ENCODE data around the gene API5. TPM values are rescaled to one million over a fixed set of nuclear protein-coding genes. Genes with fewer than 3 reads are reported as not detected.

The API5 gene
- total RNA-seq, 1 experiment from 2014 or later: 142 TPM

DNA sequence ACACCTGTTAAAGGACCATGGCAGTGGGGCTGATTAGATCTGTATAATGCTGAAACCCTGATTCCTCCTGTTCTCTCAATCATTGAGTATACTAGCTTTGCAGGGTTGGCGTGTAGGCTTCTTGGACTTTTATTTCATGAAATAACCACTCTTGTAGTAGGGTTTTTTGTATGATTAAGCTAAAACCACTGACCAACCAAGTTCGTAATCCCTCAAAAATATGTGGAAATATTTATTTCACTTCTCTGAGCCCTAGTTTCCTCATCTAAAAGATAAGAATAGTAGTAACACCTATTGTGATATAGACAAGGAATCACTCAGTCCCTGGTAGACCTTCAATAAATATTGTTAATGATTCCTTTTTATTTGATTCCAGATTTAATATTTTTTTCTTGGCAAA is 4.2 kb downstream of the API5 start:
- TF ChIP-seq, protein P1, sequence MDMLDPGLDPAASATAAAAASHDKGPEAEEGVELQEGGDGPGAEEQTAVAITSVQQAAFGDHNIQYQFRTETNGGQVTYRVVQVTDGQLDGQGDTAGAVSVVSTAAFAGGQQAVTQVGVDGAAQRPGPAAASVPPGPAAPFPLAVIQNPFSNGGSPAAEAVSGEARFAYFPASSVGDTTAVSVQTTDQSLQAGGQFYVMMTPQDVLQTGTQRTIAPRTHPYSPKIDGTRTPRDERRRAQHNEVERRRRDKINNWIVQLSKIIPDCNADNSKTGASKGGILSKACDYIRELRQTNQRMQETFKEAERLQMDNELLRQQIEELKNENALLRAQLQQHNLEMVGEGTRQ (CRISPR knock-in tag; IDR thresholded peaks at IDR 0.05): no peak
- TF ChIP-seq CREM (CRISPR knock-in tag; IDR thresholded peaks at IDR 0.05): no peak
- TF ChIP-seq OVOL2 (CRISPR knock-in tag; IDR thresholded peaks at IDR 0.05; ENCODE audit: borderline replicate concordance): no peak
- TF ChIP-seq TEAD1 (CRISPR knock-in tag; IDR thresholded peaks at IDR 0.05): no peak
- TF ChIP-seq ZNF121 (CRISPR knock-in tag; IDR thresholded peaks at IDR 0.05): no peak
- TF ChIP-seq ZNF396 (CRISPR knock-in tag; IDR thresholded peaks at IDR 0.05; ENCODE audit: borderline replicate concordance): no peak
- no peak for TF ChIP-seq RORB (CRISPR knock-in tag; IDR thresholded peaks at IDR 0.05)
- TF ChIP-seq, protein P2, sequence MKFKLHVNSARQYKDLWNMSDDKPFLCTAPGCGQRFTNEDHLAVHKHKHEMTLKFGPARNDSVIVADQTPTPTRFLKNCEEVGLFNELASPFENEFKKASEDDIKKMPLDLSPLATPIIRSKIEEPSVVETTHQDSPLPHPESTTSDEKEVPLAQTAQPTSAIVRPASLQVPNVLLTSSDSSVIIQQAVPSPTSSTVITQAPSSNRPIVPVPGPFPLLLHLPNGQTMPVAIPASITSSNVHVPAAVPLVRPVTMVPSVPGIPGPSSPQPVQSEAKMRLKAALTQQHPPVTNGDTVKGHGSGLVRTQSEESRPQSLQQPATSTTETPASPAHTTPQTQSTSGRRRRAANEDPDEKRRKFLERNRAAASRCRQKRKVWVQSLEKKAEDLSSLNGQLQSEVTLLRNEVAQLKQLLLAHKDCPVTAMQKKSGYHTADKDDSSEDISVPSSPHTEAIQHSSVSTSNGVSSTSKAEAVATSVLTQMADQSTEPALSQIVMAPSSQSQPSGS (CRISPR knock-in tag; IDR thresholded peaks at IDR 0.05; ENCODE audit: borderline replicate concordance, low read depth): no peak
- TF ChIP-seq NFYB (CRISPR knock-in tag; conservative IDR thresholded peaks at IDR 0.05; ENCODE audit: low read depth): no peak
- TF ChIP-seq SMAD4 (CRISPR knock-in tag; IDR thresholded peaks at IDR 0.05): no peak
- TF ChIP-seq, protein P3, sequence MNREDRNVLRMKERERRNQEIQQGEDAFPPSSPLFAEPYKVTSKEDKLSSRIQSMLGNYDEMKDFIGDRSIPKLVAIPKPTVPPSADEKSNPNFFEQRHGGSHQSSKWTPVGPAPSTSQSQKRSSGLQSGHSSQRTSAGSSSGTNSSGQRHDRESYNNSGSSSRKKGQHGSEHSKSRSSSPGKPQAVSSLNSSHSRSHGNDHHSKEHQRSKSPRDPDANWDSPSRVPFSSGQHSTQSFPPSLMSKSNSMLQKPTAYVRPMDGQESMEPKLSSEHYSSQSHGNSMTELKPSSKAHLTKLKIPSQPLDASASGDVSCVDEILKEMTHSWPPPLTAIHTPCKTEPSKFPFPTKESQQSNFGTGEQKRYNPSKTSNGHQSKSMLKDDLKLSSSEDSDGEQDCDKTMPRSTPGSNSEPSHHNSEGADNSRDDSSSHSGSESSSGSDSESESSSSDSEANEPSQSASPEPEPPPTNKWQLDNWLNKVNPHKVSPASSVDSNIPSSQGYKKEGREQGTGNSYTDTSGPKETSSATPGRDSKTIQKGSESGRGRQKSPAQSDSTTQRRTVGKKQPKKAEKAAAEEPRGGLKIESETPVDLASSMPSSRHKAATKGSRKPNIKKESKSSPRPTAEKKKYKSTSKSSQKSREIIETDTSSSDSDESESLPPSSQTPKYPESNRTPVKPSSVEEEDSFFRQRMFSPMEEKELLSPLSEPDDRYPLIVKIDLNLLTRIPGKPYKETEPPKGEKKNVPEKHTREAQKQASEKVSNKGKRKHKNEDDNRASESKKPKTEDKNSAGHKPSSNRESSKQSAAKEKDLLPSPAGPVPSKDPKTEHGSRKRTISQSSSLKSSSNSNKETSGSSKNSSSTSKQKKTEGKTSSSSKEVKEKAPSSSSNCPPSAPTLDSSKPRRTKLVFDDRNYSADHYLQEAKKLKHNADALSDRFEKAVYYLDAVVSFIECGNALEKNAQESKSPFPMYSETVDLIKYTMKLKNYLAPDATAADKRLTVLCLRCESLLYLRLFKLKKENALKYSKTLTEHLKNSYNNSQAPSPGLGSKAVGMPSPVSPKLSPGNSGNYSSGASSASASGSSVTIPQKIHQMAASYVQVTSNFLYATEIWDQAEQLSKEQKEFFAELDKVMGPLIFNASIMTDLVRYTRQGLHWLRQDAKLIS (CRISPR knock-in tag; IDR thresholded peaks at IDR 0.05; ENCODE audit: borderline replicate concordance): no peak
- TF ChIP-seq, protein P4, sequence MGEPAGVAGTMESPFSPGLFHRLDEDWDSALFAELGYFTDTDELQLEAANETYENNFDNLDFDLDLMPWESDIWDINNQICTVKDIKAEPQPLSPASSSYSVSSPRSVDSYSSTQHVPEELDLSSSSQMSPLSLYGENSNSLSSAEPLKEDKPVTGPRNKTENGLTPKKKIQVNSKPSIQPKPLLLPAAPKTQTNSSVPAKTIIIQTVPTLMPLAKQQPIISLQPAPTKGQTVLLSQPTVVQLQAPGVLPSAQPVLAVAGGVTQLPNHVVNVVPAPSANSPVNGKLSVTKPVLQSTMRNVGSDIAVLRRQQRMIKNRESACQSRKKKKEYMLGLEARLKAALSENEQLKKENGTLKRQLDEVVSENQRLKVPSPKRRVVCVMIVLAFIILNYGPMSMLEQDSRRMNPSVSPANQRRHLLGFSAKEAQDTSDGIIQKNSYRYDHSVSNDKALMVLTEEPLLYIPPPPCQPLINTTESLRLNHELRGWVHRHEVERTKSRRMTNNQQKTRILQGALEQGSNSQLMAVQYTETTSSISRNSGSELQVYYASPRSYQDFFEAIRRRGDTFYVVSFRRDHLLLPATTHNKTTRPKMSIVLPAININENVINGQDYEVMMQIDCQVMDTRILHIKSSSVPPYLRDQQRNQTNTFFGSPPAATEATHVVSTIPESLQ (CRISPR knock-in tag; IDR thresholded peaks at IDR 0.05): no peak
- no peak for TF ChIP-seq SMAD3 (CRISPR knock-in tag; IDR thresholded peaks at IDR 0.05; ENCODE audit: borderline replicate concordance)
- TF ChIP-seq, protein P5, sequence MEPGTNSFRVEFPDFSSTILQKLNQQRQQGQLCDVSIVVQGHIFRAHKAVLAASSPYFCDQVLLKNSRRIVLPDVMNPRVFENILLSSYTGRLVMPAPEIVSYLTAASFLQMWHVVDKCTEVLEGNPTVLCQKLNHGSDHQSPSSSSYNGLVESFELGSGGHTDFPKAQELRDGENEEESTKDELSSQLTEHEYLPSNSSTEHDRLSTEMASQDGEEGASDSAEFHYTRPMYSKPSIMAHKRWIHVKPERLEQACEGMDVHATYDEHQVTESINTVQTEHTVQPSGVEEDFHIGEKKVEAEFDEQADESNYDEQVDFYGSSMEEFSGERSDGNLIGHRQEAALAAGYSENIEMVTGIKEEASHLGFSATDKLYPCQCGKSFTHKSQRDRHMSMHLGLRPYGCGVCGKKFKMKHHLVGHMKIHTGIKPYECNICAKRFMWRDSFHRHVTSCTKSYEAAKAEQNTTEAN (CRISPR knock-in tag; IDR thresholded peaks at IDR 0.05): no peak
- no peak for TF ChIP-seq ZNF232 (CRISPR knock-in tag; IDR thresholded peaks at IDR 0.05)
- TF ChIP-seq, protein P6, sequence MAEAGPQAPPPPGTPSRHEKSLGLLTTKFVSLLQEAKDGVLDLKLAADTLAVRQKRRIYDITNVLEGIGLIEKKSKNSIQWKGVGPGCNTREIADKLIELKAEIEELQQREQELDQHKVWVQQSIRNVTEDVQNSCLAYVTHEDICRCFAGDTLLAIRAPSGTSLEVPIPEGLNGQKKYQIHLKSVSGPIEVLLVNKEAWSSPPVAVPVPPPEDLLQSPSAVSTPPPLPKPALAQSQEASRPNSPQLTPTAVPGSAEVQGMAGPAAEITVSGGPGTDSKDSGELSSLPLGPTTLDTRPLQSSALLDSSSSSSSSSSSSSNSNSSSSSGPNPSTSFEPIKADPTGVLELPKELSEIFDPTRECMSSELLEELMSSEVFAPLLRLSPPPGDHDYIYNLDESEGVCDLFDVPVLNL (CRISPR knock-in tag; IDR thresholded peaks at IDR 0.05; ENCODE audit: borderline replicate concordance, low read depth): no peak
- no peak for TF ChIP-seq NR2C2 (CRISPR knock-in tag; IDR thresholded peaks at IDR 0.05)
- no peak for TF ChIP-seq GTF2I (CRISPR knock-in tag; conservative IDR thresholded peaks at IDR 0.05)
- no peak for TF ChIP-seq TCF7 (CRISPR knock-in tag; IDR thresholded peaks at IDR 0.05; ENCODE audit: low read depth)
- no peak for TF ChIP-seq IRF2 (CRISPR knock-in tag; IDR thresholded peaks at IDR 0.05; ENCODE audit: borderline replicate concordance, low read depth)
- no peak overlapping the region for H3K4me3 Mint-ChIP-seq
- POLR2A ChIA-PET: no interaction called here
- peaks cover 11% of the 10 kb centered on the region for H3K36me3 Mint-ChIP-seq
- CTCF ChIA-PET: no interaction called here
- DNase-seq (ENCODE audit: low spot score): no peak
- no peaks in the 10 kb centered on the region for H3K27me3 Mint-ChIP-seq (ENCODE audit: low read depth)
- H3K9me3 Mint-ChIP-seq: no peaks in the 10 kb centered on the region
- peaks cover 17% of the 10 kb centered on the region for H3K4me1 Mint-ChIP-seq
- no peak overlapping the region for H3K27ac Mint-ChIP-seq
- no peak for ATAC-seq

Data from WTC11 (cell line).